Activated naive CD4-positive, alpha-beta T cell (primary cell): Measurements from ENCODE around the gene AIRE.

Source experiments
- DNase-seq, 4 experiments: peaks; one replicate each; lab custom pipeline; 2025; lab: John Stamatoyannopoulos, UW

Gene AIRE

GRCh38 chr21:44324106-44324853 is 38.6 kb downstream of the AIRE start:
- DNase-seq, result no peak

GRCh38 chr21:44324854-44325107 is 39.1 kb downstream of the AIRE start:
- no peak for DNase-seq

- no peak for DNase-seq
Measured at GRCh38 chr21:44325386-44326271, 40.0 kb downstream of the AIRE start.

GRCh38 chr21:44326272-44326647 is 40.6 kb downstream of the AIRE start:
- DNase-seq, result no peak

GRCh38 chr21:44326716-44327602 is 41.3 kb downstream of the AIRE start:
- DNase-seq, result no peak

DNA sequence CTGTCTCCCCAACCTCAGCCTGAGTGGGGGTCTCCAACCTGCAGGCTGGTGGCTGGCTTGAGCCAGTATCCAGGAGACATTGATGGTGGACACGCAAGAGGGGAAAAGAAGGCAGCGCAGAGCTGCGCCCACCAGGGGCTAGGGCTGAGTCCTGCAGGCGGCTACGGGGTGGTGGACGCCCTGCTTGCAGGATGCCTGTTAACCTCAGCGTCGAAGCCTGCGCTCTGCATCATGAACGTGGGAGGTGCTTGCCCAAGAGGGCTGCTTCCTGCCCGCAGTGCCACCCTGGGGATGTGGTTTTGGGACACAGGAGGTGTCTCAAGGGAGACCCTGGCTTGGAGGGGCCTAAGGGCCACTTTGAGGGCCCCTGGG is 41.9 kb downstream of the AIRE start:
- DNase-seq, result no peak

DNA sequence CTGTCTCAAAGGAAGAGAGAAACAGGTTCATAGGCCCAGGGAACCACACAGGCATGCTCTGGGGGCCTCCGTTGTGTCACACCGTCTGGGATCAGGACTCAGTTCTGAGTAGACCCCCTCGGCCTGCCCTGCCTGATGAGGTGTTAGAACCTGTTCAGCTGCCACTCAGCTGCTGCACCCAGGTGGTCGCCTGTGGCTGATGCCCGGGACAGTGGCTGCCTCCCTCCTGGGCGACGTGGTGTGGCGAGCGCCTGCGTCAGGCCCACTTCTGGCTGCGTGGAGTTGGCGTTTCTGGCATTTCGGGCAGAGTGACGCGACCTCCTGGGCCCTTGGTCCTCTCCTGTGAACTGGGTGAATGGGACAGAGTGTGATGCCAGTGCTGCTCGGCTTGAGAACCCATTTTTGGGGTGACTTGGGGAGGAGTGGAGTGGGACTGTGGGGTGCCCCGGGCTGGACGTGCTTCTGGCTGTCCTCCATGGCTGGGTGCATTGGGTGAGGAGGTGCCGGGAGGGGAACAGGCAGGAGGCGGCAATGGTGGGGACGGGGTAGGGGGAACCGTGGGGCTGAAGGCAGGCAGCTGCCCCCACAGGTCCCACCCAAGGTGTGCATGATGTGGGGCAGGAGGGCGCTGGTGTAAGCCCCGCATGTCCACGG is 42.7 kb downstream of the AIRE start:
- no peak for DNase-seq

DNA sequence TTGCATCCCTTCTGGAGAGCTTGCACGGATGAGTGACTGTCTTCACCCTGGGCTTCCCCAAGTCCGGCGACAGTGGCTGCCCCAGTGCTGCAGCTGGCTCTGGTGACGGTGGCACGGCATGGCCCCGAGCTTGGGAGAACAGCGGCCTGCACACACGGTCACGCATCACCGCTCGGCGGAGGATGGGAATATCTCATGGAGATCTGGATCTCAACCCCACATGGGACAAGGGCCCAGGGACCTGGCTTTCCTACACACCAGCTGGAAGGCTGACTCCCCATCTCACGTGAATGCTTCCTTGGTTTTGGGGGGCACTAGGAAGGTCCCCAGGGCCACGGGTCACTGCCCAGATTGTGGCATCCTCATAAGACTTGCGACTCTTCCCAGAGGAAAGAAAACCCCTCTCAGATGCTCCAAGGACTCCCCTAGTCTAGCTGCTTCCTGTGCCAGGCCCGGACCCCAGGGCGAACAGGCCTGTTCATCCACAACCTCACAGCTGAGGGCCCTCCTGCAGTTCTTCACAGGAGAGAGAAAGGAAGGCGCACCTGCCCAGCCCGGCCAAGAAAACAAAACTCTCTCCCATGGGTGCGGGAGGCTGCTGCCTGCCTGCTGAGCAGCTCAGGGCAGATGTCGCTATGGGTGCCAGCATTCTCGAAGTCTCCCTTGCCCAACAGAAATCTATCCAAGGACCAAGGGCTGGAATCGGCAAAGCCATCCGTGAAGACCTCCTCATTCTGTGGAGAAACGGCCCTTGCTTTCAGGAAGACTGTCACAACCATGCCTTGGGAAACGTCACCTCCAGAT is 43.6 kb downstream of the AIRE start:
- DNase-seq, result no peak

DNA sequence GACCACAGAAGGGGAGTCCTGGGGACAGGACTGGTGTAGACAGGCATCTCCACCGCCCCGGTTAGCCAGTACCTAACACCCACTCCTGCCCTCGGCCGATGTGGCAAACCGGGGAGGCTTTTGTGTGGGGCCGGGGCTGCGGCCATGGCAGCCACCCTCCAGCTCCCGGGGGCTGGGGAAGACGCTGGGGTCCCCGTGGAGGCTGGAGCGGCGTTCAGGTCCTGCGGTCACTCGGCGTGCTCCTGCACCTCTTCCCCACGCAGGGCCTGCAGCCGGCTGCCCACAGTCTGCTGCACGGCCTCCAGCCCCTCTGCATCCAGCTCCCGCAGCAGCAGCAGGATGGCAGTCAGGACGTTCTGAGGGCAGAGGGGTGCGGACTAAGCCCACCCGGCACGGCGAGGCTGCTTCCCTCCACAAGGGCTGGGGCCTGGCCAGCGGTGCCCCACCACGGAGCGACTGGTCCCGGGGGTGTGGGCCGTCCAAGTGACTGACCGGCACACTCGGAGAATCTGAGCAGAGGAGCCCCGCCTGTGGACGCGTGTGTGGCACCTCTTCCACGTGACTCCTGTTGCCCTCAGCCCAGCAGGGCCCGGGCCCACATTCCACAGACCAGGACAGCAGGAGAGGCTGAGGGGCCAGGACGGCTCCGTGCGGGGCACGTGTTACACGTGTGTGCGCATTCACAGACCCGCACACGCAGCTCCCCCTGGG is 44.5 kb downstream of the AIRE start:
- DNase-seq, result no peak

DNA sequence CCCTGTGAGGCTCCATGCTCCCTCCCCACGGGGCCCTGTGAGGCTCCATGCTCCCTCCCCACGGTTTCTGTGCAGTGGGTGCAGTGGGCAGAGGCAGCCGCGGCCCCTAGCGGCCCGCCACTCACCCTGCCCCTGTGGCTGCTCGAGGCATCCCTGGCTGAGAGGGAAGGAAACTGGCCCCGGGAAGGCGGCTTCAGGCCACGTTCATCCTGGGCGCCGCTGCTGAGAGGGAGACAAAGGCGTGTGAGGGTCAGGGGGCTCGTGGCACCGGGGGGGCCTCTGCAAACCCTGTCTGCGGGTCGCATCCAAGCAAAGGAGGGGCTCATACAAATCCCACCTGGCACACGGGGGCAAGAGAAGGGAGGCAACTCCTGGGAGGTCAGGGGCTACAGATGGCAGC is 45.0 kb downstream of the AIRE start:
- DNase-seq, result no peak

DNA sequence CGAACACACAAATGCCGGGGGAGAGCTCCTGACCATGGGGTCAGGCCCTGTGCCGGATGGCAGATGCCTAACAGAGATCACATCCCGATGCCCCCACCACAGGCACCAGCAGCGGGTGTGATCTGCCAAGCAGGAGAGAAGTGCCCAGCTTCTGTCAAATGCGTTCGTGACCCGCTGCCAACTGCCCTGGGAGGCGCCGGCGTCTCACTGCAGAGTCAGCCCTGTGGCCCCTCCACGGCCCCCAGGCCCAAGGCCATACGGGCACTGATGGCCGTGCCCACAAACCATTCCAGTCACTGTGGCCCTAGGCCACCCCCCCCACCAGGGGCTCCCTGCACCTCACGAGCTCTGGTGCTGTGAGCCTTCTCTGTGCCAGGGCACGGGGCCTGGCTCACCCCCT is 45.5 kb downstream of the AIRE start:
- no peak for DNase-seq

DNA sequence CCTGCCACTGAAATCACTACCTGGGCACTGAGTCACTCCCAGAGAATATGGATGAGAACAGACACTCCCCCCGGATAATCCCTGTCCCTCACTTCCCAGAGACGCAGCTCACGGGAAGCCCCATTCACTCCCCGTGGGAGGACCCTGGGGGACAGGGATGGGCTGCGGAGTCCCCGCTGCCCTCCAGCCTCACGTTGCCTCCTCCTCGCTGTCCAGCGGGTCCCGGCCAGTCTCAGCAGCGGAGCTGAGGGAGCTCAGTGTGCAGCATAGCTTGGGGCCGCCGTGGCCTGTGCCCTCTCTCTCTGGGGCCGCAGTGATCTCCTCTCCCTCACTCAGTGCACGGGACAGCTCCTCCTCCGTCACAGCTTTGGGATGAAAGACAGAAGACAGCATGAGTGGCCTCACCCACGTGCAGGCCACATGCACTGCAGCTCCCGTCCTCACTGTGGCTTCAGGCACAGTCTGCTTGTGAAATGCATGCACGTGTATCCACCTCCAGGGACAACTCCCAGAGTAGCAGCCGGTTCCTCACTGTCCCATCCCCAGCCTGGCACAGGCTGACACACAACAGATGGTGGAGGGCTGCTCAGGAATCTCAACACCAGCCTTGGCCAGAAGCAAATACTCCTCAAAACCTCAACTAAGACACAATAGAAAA is 46.1 kb downstream of the AIRE start:
- no peak for DNase-seq

DNA sequence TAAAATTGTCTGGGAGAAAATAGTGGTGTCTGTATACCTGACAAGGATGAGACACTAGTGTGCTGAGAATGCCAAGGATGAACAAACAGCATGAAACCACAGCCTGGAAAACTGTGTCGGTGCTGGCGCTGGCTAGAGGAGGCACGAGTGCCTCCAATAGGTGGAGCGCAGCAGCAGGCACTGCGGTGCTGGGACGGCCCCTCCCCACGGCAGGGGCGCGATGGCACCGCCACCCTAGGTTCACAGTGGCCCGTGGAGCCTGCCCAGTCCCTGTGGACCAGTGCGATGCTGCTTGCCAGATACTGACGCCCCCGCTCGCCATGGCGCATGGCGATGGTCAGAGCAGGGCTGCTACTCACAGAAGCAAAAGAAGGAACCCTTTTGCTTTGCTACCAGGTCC is 46.7 kb downstream of the AIRE start:
- DNase-seq, result no peak

- no peak for DNase-seq
Measured at GRCh38 chr21:44332965-44333364, 47.3 kb downstream of the AIRE start.

GRCh38 chr21:44333509-44334328 is 48.0 kb downstream of the AIRE start:
- DNase-seq, result no peak

- DNase-seq, result no peak
Measured at GRCh38 chr21:44334329-44335030, 48.8 kb downstream of the AIRE start.

GRCh38 chr21:44335266-44336059 is 49.8 kb downstream of the AIRE start:
- no peak for DNase-seq

DNA sequence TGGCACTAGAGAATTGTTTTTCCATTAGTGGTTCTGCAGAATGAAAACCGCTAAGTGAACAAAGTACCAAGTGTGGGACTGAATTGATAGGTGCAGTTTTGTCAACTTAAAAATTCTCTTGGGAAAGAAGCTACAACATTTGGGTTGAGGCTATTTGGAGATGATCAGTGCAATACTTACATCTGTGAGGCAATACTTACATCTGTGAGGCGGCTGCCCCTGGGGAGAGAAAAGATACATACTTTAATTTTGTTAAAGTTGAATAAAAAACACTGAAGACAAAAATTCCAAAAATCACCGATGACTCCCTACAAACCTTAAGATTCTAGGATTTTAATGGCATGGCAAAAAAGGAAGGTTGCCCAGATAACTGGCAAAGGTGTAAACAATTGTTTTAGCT is 51.8 kb downstream of the AIRE start:
- no peak for DNase-seq
